Adrenal gland (tissue), 5 donors: Measurements from ENCODE around the gene LRRN1.

Source experiments
- CTCF ChIP-seq, 6 experiments: fragments of 450-650 bp in 4 of 6; fragments of 200-600 bp in 2 of 6; sonication (generic) in 1 of 6; IDR thresholded peaks; 1 replicate in 5 of 6; 2 replicates in 1 of 6; pipeline versions ENCODE4 v1.5.1 to v1.8.0; 2016 to 2021; ENCODE audit warnings: antibody characterized with exemption in 6 of 6, mild to moderate bottlenecking in 2 of 6, moderate library complexity in 1 of 6
- POLR2A ChIP-seq, 2 donors: fragments of 450-650 bp; IDR thresholded peaks; one replicate each; pipeline ENCODE4 v1.6.1; 2017; ENCODE audit warnings: antibody characterized with exemption in 2 of 2, mild to moderate bottlenecking in 2 of 2, moderate library complexity in 1 of 2
- donor health status: DM: no; HTN: no; CAD: no.

- no peak for TF ChIP-seq CTCF (IDR thresholded peaks at IDR 0.05)
- no peak for TF ChIP-seq POLR2A (IDR thresholded peaks at IDR 0.05)
Measured at GRCh38 chr3:3860235-3860634, 61.0 kb downstream of the LRRN1 start.
